SH-SY5Y (cell line): ENCODE measurements around the gene DUT.

ENCODE experiments used
- GATA2 ChIP-seq: IDR thresholded peaks from 2 replicates; pipeline ENCODE4 v1.6.1; 2011; ENCODE audit warnings: mild to moderate bottlenecking, low read depth, low read length
- GATA3 ChIP-seq: IDR thresholded peaks from 2 replicates; pipeline ENCODE4 v1.6.1; 2011; ENCODE audit warnings: low read depth, mild to moderate bottlenecking, low read length, moderate library complexity

GRCh38 chr15:48361685-48362084 lies 30.5 kb downstream of the DUT start:
- no peak for TF ChIP-seq GATA2
- TF ChIP-seq GATA3, result no peak
